HEK293 (cell line): ENCODE measurements around the gene FASTKD3.
A peak's percentile ranks its signal among the peaks of the same experiment; 100 is the strongest.

Experiments used
- CTCF ChIA-PET: fragments of 350-600 bp; formaldehyde crosslinking; extraction: SDS; loops from one replicate; lab custom pipeline; 2021; ENCODE audit warnings: antibody characterized with exemption; lab: Yijun Ruan, JAX
- POLR2A ChIA-PET: fragments of 300-600 bp; formaldehyde crosslinking; extraction: SDS; loops from one replicate; lab custom pipeline; 2020; ENCODE audit warnings: antibody characterized with exemption, inconsistent platforms; lab: Yijun Ruan, JAX
- H3K27ac ChIP-seq: fragments of 200-500 bp; sonication (Bioruptor generic); 2 replicates; pipeline ENCODE4 v1.5.1; 2014; ENCODE audit warnings: low read depth, low read length, control low read depth, inconsistent platforms; ENCODE audit errors: extremely low read depth
- H3K36me3 ChIP-seq, 2 experiments: fragments of 200-500 bp in 1 of 2; sonication (Bioruptor generic) in 1 of 2; 1 replicate in 1 of 2; 2 replicates in 1 of 2; pipeline ENCODE4 v1.5.1; 2014 to 2017; ENCODE audit warnings: inconsistent platforms in 2 of 2, low read length in 2 of 2; ENCODE audit not compliant: control insufficient read depth in 2 of 2, insufficient read depth in 1 of 2
- H3K4me1 ChIP-seq: fragments of 200-500 bp; sonication (Bioruptor generic); 2 replicates; pipeline ENCODE4 v1.5.1; 2014; ENCODE audit warnings: mild to moderate bottlenecking, low read length, inconsistent platforms; ENCODE audit not compliant: control insufficient read depth, insufficient read depth
- H3K4me3 ChIP-seq: 2 replicates; pipeline ENCODE4 v1.5.1; 2011; ENCODE audit warnings: low read depth, mild to moderate bottlenecking, control low read depth, low read length, moderate library complexity
- H3K9me3 ChIP-seq: fragments of 200-500 bp; sonication (Bioruptor generic); 2 replicates; pipeline ENCODE4 v1.5.1; 2014; ENCODE audit warnings: low read depth, low read length, inconsistent platforms; ENCODE audit not compliant: control insufficient read depth, insufficient read depth
- KLF7 ChIP-seq: fragments of 450-650 bp; formaldehyde crosslinking; IDR thresholded peaks from 2 replicates; pipeline ENCODE4 v1.5.1; 2016; ENCODE audit warnings: missing biosample characterization, missing genetic modification characterization, borderline replicate concordance
- MEIS1 ChIP-seq: sonication (generic); formaldehyde crosslinking; IDR thresholded peaks from 2 replicates; pipeline ENCODE4 v1.8.1; 2022; ENCODE audit warnings: missing genetic modification reagents, mild to moderate bottlenecking, borderline replicate concordance
- SETDB1 ChIP-seq: IDR thresholded peaks from one replicate; pipeline ENCODE4 v1.6.1; 2017; ENCODE audit warnings: mild to moderate bottlenecking, low read length, moderate library complexity, mixed read lengths; ENCODE audit not compliant: insufficient read length
- SP2 ChIP-seq: fragments of 450-650 bp; formaldehyde crosslinking; IDR thresholded peaks from 2 replicates; pipeline ENCODE4 v1.5.1; 2016; ENCODE audit warnings: missing biosample characterization, missing genetic modification characterization
- TRIM28 ChIP-seq: IDR thresholded peaks from 2 replicates; pipeline ENCODE4 v1.6.1; 2011; ENCODE audit warnings: low read length, control low read depth, borderline replicate concordance
- WT1 ChIP-seq: fragments of 450-650 bp; formaldehyde crosslinking; IDR thresholded peaks from 2 replicates; pipeline ENCODE4 v1.5.1; 2016; ENCODE audit warnings: missing biosample characterization, missing genetic modification characterization
- ZBTB17 ChIP-seq: fragments of 450-650 bp; formaldehyde crosslinking; IDR thresholded peaks from 2 replicates; pipeline ENCODE4 v1.5.1; 2016; ENCODE audit warnings: missing biosample characterization, missing genetic modification characterization
- ZBTB20 ChIP-seq: fragments of 450-650 bp; formaldehyde crosslinking; IDR thresholded peaks from 2 replicates; pipeline ENCODE4 v1.5.1; 2016; ENCODE audit warnings: missing biosample characterization, missing genetic modification characterization
- ZBTB48 ChIP-seq: fragments of 450-650 bp; formaldehyde crosslinking; IDR thresholded peaks from 2 replicates; pipeline ENCODE4 v1.5.1; 2016; ENCODE audit warnings: missing biosample characterization, missing genetic modification characterization
- ZBTB8A ChIP-seq: fragments of 450-650 bp; formaldehyde crosslinking; IDR thresholded peaks from 2 replicates; pipeline ENCODE4 v1.5.1; 2016; ENCODE audit warnings: missing biosample characterization, missing genetic modification characterization
- ZFHX2 ChIP-seq: fragments of 450-650 bp; formaldehyde crosslinking; conservative IDR thresholded peaks from 2 replicates; pipeline ENCODE4 v1.5.1; 2016; ENCODE audit warnings: missing biosample characterization, missing genetic modification characterization
- ZIC2 ChIP-seq: fragments of 450-650 bp; formaldehyde crosslinking; IDR thresholded peaks from 2 replicates; pipeline ENCODE4 v1.5.1; 2016; ENCODE audit warnings: missing biosample characterization, missing genetic modification characterization
- ZNF37A ChIP-seq: fragments of 450-650 bp; IDR thresholded peaks from 2 replicates; pipeline ENCODE4 v1.5.1; 2018; ENCODE audit warnings: missing biosample characterization, missing genetic modification characterization
- ZNF394 ChIP-seq: fragments of 450-650 bp; formaldehyde crosslinking; IDR thresholded peaks from 2 replicates; pipeline ENCODE4 v1.5.1; 2016; ENCODE audit warnings: missing biosample characterization, missing genetic modification characterization, mild to moderate bottlenecking, moderate library complexity, borderline replicate concordance
- ZNF701 ChIP-seq: fragments of 450-650 bp; formaldehyde crosslinking; IDR thresholded peaks from 2 replicates; pipeline ENCODE4 v1.5.1; 2016; ENCODE audit warnings: missing biosample characterization, missing genetic modification characterization
- ZNF791 ChIP-seq: fragments of 450-650 bp; formaldehyde crosslinking; IDR thresholded peaks from 2 replicates; pipeline ENCODE4 v1.5.1; 2016; ENCODE audit warnings: missing biosample characterization, missing genetic modification characterization
- ZSCAN30 ChIP-seq: fragments of 450-650 bp; IDR thresholded peaks from 2 replicates; pipeline ENCODE4 v1.5.1; 2018; ENCODE audit warnings: missing biosample characterization, mild to moderate bottlenecking, missing genetic modification characterization, moderate library complexity
- TF ChIP-seq, protein P1 (sequence below): fragments of 450-650 bp; formaldehyde crosslinking; IDR thresholded peaks from 2 replicates; pipeline ENCODE4 v1.5.1; 2016; ENCODE audit warnings: missing biosample characterization, missing genetic modification characterization
- TF ChIP-seq, protein P2 (sequence below): fragments of 450-650 bp; formaldehyde crosslinking; IDR thresholded peaks from 2 replicates; pipeline ENCODE4 v1.5.1; 2016; ENCODE audit warnings: missing biosample characterization, missing genetic modification characterization
- TF ChIP-seq, protein P3 (sequence below): fragments of 450-650 bp; formaldehyde crosslinking; IDR thresholded peaks from 2 replicates; pipeline ENCODE4 v1.5.1; 2017; ENCODE audit warnings: missing biosample characterization, missing genetic modification characterization
- TF ChIP-seq, protein P4 (sequence below): fragments of 450-650 bp; formaldehyde crosslinking; IDR thresholded peaks from 2 replicates; pipeline ENCODE4 v1.5.1; 2017; ENCODE audit warnings: missing biosample characterization, mild to moderate bottlenecking, missing genetic modification characterization, moderate library complexity
- TF ChIP-seq, protein P5 (sequence below): fragments of 450-650 bp; formaldehyde crosslinking; IDR thresholded peaks from 2 replicates; pipeline ENCODE4 v1.5.1; 2016; ENCODE audit warnings: missing biosample characterization, missing genetic modification characterization

Gene FASTKD3

DNA sequence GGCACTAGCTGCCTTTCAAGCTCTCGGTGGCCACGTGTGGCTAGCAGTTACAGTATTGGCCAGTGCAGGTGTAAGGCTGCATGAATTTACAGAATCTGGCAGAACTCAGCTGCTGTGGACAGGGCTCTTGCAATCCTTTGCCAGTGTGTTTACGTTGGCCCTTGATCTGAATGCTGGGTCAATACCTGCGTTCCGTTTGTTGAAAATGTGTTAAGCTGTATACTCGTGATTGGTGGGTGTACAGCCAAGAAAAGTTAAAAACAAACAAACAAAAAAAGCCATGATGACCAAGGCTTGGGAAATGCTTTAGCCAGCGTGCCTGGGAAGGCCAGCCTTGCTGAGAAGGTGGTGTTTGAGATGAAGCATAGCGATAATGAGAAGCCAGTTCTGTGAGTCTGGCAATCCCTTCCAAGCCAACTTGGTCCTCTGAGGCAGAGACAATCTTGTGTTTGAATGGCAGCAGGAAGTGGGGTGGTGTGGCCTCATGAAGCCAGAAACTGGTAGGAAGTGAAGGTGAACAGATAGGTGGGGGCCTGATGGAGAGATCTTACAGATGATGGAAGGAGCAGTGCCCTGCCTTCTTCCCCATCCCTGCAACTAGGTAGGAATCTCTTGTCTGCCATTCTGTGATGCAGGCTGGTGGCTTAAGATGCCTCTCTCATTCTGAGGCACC lies 17.1 kb downstream of the FASTKD3 start (continued):
- TF ChIP-seq, protein P1, sequence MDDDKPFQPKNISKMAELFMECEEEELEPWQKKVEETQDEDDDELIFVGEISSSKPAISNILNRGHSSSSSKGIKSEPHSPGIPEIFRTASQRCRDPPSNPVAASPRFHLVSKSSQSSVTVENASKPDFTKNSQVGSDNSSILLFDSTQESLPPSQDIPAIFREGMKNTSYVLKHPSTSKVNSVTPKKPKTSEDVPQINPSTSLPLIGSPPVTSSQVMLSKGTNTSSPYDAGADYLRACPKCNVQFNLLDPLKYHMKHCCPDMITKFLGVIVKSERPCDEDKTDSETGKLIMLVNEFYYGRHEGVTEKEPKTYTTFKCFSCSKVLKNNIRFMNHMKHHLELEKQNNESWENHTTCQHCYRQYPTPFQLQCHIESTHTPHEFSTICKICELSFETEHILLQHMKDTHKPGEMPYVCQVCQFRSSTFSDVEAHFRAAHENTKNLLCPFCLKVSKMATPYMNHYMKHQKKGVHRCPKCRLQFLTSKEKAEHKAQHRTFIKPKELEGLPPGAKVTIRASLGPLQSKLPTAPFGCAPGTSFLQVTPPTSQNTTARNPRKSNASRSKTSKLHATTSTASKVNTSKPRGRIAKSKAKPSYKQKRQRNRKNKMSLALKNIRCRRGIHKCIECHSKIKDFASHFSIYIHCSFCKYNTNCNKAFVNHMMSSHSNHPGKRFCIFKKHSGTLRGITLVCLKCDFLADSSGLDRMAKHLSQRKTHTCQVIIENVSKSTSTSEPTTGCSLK (tag by site-specific recombination) = no peak
- TF ChIP-seq ZBTB48 (tag by site-specific recombination) = no peak
- TF ChIP-seq ZNF791 (tag by site-specific recombination) = no peak

DNA sequence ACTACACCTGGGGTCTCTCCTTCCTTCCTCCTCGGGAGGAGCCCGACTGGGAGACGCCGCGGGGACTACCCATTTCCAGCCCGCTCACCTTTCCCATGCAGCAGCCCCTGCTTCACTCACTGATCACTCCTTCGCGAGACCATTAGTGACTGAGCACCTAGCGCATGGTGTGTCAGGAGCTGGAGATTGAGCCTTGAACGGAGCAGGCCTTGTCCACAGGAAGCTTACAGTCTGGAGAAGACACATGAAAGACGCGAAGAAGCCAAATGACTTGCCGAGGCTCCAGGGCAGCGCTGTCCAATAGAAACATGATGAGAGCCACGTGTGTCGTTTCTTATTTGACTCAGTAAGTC lies 17.6 kb downstream of the FASTKD3 start:
- Histone ChIP-seq H3K4me1 (no peaks in the 10 kb centered on the region), H3K36me3 (no peaks in the 10 kb centered on the region), H3K9me3 (no peaks in the 10 kb centered on the region; the same call in 1 of the 2 replicates), H3K4me3 (peak overlapping the region; percentile 65), H3K27ac (no peak overlapping the region)
- ChIA-PET CTCF (interaction anchor here (0.6 to 1.4 kb wide), 6 partner anchors 10 to 1086 kb away, joined by 3 to 11 read pairs (median 4); no protein-coding TSS in a partner anchor), POLR2A (interaction anchor here (2.4 kb wide), 1 partner anchor 18 kb away, joined by 14 read pairs; the partner anchor contains the start of genes FASTKD3 and MTRR)
- TF ChIP-seq MEIS1 (CRISPR knock-in tag) (no peak), ZIC2 (tag by site-specific recombination) (no peak), SP2 (tag by site-specific recombination) (peak; percentile 26; the same call in 1 of the 2 replicates), SETDB1 (peak; percentile 30), ZBTB20 (tag by site-specific recombination) (peak; percentile 14; the same call in 1 of the 2 replicates), TRIM28 (peak; percentile 33; the same call in 1 of the 2 replicates)
- TF ChIP-seq, protein P2, sequence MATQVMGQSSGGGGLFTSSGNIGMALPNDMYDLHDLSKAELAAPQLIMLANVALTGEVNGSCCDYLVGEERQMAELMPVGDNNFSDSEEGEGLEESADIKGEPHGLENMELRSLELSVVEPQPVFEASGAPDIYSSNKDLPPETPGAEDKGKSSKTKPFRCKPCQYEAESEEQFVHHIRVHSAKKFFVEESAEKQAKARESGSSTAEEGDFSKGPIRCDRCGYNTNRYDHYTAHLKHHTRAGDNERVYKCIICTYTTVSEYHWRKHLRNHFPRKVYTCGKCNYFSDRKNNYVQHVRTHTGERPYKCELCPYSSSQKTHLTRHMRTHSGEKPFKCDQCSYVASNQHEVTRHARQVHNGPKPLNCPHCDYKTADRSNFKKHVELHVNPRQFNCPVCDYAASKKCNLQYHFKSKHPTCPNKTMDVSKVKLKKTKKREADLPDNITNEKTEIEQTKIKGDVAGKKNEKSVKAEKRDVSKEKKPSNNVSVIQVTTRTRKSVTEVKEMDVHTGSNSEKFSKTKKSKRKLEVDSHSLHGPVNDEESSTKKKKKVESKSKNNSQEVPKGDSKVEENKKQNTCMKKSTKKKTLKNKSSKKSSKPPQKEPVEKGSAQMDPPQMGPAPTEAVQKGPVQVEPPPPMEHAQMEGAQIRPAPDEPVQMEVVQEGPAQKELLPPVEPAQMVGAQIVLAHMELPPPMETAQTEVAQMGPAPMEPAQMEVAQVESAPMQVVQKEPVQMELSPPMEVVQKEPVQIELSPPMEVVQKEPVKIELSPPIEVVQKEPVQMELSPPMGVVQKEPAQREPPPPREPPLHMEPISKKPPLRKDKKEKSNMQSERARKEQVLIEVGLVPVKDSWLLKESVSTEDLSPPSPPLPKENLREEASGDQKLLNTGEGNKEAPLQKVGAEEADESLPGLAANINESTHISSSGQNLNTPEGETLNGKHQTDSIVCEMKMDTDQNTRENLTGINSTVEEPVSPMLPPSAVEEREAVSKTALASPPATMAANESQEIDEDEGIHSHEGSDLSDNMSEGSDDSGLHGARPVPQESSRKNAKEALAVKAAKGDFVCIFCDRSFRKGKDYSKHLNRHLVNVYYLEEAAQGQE (tag by site-specific recombination) = peak; percentile 35; the same call in 1 of the 2 replicates
- TF ChIP-seq, protein P3, sequence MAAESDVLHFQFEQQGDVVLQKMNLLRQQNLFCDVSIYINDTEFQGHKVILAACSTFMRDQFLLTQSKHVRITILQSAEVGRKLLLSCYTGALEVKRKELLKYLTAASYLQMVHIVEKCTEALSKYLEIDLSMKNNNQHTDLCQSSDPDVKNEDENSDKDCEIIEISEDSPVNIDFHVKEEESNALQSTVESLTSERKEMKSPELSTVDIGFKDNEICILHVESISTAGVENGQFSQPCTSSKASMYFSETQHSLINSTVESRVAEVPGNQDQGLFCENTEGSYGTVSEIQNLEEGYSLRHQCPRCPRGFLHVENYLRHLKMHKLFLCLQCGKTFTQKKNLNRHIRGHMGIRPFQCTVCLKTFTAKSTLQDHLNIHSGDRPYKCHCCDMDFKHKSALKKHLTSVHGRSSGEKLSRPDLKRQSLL = peak; percentile 90

DNA sequence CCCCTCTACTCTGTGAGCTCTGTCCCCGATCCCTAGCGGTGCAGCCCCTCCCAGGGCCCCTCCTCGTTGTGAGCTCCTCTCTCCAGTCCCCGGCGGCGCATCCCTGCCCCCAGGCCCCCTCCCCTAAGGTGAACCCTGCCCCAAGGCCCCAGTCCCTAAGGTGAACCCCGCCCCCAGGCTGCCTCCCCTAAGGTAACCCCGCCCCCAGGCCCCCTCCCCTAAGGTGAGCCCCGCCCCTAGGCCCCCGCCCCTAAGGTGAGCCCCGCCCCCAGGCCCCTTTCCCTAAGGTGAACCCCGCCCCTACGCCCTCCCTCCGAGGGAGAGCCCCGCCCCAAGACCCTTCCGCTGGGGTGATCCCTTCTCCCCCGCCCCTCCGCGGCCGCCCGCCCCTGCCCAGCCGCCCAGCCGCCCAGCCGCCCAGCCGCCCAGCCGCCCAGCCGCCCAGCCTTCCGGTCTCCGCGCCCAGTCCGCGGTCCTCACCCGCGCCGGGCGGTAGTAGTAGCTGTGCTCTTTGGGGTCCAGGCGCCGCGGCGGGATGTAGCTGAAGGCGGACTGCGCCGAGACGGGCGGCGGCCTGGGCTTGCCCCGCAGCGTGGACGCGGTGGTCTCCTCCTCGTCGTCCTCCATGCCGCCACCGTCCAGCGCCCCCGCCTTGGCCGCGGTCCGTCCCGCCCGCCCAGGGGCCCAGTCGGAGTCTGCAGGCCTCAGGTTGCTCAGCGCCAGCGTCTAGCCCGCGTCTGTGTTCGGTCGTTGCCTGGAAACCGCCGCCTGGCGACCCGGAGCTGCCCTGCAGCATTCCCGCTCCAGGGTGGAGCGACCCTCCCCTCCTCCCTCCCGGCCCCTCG lies 18.2 kb downstream of the FASTKD3 start, which contains the start of gene CFAP90:
Gene CFAP90, minus strand, starts transcription at position 739 of the 845 bp plus-strand sequence. Its CDS starts 112 bp downstream, at position 627.
- H3K4me3 ChIP-seq = peak within 1 kb of the TSS; percentile 65
- ChIA-PET CTCF (interaction anchor here (0.6 to 1.4 kb wide), 8 partner anchors 10 to 1085 kb away, joined by 3 to 11 read pairs (median 4); no protein-coding TSS in a partner anchor), POLR2A (interaction anchor here (0.7 to 2.4 kb wide), 2 partner anchors 19 to 1777 kb away, joined by 3 to 14 read pairs; partner anchors contain the start of genes FASTKD3 and MTRR)
- TF ChIP-seq ZNF701 (tag by site-specific recombination) (no peak), WT1 (tag by site-specific recombination) (no peak), ZNF37A (no peak), ZBTB20 (tag by site-specific recombination) (peak; percentile 31; the same call in 1 of the 2 replicates), ZNF394 (tag by site-specific recombination) (0 out of 2 replicates have a peak, but pooled peaks have one; percentile 26), ZBTB17 (tag by site-specific recombination) (peak; percentile 38; the same call in 1 of the 2 replicates), ZSCAN30 (tag by site-specific recombination) (peak; percentile 63; the same call in 1 of the 2 replicates), KLF7 (tag by site-specific recombination) (0 out of 2 replicates have a peak, but pooled peaks have one; percentile 18), ZBTB8A (tag by site-specific recombination) (peak; percentile 90), ZFHX2 (tag by site-specific recombination) (peak; percentile 70)
- TF ChIP-seq, protein P4, sequence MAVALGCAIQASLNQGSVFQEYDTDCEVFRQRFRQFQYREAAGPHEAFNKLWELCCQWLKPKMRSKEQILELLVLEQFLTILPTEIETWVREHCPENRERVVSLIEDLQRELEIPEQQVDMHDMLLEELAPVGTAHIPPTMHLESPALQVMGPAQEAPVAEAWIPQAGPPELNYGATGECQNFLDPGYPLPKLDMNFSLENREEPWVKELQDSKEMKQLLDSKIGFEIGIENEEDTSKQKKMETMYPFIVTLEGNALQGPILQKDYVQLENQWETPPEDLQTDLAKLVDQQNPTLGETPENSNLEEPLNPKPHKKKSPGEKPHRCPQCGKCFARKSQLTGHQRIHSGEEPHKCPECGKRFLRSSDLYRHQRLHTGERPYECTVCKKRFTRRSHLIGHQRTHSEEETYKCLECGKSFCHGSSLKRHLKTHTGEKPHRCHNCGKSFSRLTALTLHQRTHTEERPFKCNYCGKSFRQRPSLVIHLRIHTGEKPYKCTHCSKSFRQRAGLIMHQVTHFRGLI (tag by site-specific recombination) = peak; percentile 89
- TF ChIP-seq, protein P5, sequence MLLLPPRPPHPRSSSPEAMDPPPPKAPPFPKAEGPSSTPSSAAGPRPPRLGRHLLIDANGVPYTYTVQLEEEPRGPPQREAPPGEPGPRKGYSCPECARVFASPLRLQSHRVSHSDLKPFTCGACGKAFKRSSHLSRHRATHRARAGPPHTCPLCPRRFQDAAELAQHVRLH (tag by site-specific recombination) = no peak

More for the DNA sequence above, 18.2 kb downstream of the FASTKD3 start, which contains the start of gene CFAP90:
- Histone ChIP-seq H3K9me3 (no peaks in the 10 kb centered on the region; the same call in 1 of the 2 replicates), H3K27ac (no peak within 1 kb of the TSS; the same call in 1 of the 2 replicates), H3K36me3 (no peaks in the 10 kb centered on the region), H3K4me1 (no peaks in the 10 kb centered on the region)
